Measurements from ENCODE around the gene NYAP2.

NYAP2 gene

DNA sequence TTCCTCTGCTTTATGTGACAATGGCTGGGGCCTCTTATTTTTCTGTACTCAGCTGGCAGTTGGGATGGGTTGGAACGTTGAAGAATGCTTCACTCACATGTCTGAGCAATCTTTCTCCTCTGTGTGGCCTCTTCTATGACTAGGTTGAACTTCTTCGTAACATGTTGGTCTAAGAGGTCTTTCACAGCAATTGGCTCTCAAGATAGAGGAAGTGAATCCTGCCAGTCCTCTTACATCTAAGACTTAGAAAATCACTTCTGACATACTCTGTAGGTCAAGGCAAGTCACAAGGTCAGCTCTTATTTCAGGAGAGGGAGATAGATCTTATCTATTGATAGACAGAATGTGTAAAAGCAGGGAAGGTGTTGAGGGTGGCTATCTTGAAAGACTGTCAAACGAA lies 174.1 kb downstream of the NYAP2 start:
- H3K4me3 ChIP-seq: no peak overlapping the region
- intact Hi-C loops (cut with DNase I; ENCODE audit: low total_unique reads): no loop called here
- no peaks in the 10 kb centered on the region for H3K9me3 ChIP-seq
- no peak for DNase-seq
- TF ChIP-seq, protein P1, sequence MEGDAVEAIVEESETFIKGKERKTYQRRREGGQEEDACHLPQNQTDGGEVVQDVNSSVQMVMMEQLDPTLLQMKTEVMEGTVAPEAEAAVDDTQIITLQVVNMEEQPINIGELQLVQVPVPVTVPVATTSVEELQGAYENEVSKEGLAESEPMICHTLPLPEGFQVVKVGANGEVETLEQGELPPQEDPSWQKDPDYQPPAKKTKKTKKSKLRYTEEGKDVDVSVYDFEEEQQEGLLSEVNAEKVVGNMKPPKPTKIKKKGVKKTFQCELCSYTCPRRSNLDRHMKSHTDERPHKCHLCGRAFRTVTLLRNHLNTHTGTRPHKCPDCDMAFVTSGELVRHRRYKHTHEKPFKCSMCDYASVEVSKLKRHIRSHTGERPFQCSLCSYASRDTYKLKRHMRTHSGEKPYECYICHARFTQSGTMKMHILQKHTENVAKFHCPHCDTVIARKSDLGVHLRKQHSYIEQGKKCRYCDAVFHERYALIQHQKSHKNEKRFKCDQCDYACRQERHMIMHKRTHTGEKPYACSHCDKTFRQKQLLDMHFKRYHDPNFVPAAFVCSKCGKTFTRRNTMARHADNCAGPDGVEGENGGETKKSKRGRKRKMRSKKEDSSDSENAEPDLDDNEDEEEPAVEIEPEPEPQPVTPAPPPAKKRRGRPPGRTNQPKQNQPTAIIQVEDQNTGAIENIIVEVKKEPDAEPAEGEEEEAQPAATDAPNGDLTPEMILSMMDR (IDR thresholded peaks at IDR 0.05): no peak
- no peaks in the 10 kb centered on the region for H3K36me3 ChIP-seq
- H3K4me1 ChIP-seq: no peaks in the 10 kb centered on the region
- H3K27me3 ChIP-seq: no peaks in the 10 kb centered on the region
- H3K27ac ChIP-seq: no peak overlapping the region

DNA sequence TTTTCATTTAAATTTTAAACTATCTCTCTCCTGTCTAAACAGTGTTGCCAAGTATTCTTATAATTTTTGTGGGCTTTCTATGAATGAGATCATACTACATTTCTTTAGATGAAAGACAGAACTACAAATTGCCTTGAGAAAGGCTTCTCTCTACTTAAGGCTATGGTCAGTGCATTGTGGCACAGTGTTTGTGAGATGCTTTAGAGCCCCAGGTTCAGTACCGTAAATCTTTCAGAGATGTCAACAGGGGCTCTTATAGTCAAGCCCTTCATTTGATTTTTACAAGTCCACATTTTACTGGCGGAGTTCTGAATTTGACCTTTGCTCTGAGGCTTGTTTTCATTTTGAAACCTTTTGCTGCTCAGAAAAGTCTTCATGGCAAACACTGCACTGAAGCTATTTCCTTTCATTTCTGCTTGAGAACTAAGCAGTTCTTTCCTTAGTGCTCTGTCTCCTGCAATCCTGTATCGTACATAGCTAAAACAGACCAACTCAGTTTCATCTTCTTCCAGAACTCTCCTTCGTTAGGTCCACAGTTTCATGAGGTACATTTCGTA lies 175.2 kb downstream of the NYAP2 start:
- TF ChIP-seq, protein P1 (IDR thresholded peaks at IDR 0.05): no peak
- H3K4me1 ChIP-seq: no peaks in the 10 kb centered on the region
- no peak overlapping the region for H3K27ac ChIP-seq
- DNase-seq: no peak
- H3K4me3 ChIP-seq: no peak overlapping the region
- intact Hi-C loops (cut with DNase I; ENCODE audit: low total_unique reads): no loop called here
- no peaks in the 10 kb centered on the region for H3K9me3 ChIP-seq
- H3K36me3 ChIP-seq: no peaks in the 10 kb centered on the region
- H3K27me3 ChIP-seq: no peaks in the 10 kb centered on the region

DNA sequence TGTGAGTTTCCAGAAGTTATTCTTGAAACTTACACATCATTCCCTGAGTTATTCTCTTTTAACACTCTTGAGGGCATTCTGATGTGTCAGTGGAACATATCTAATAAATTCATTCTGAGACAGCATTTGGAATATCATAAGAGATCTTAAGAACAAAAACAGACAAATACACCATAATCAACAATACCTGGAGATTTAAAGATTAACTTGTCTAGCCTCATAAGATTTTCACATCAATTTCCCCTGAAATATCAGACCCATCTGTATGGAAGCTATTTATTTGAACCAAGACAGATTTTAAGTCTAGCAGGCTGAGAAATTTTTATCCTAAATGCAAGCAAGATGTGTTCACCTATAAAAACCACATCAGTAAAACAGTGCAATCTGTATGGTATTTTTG lies 181.6 kb downstream of the NYAP2 start:
- H3K27ac ChIP-seq: no peak overlapping the region
- TF ChIP-seq, protein P1 (IDR thresholded peaks at IDR 0.05): no peak
- DNase-seq: no peak
- no peak overlapping the region for H3K4me3 ChIP-seq
- no peaks in the 10 kb centered on the region for H3K36me3 ChIP-seq
- H3K4me1 ChIP-seq: no peaks in the 10 kb centered on the region
- intact Hi-C loops (cut with DNase I; ENCODE audit: low total_unique reads): no loop called here
- no peaks in the 10 kb centered on the region for H3K27me3 ChIP-seq
- H3K9me3 ChIP-seq: no peaks in the 10 kb centered on the region

DNA sequence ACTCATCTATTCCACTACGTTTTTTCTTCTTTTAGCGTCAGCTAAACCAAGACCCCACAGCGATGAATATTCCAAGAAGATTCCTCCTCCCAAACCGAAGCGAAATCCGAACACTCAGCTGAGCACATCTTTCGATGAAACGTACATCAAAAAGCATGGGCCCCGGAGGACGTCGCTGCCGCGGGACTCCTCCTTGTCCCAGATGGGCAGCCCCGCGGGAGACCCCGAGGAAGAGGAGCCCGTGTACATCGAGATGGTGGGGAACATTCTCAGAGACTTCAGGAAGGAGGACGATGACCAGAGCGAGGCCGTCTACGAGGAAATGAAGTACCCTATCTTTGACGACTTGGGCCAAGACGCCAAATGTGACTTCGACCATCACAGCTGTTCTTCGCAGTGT lies 182.4 kb downstream of the NYAP2 start:
- no peaks in the 10 kb centered on the region for H3K4me1 ChIP-seq
- no peak overlapping the region for H3K27ac ChIP-seq
- DNase-seq: no peak
- intact Hi-C loops (cut with DNase I; ENCODE audit: low total_unique reads): no loop called here
- H3K36me3 ChIP-seq: no peaks in the 10 kb centered on the region
- TF ChIP-seq, protein P1 (IDR thresholded peaks at IDR 0.05): no peak
- H3K4me3 ChIP-seq: no peak overlapping the region
- no peaks in the 10 kb centered on the region for H3K27me3 ChIP-seq
- no peaks in the 10 kb centered on the region for H3K9me3 ChIP-seq

DNA sequence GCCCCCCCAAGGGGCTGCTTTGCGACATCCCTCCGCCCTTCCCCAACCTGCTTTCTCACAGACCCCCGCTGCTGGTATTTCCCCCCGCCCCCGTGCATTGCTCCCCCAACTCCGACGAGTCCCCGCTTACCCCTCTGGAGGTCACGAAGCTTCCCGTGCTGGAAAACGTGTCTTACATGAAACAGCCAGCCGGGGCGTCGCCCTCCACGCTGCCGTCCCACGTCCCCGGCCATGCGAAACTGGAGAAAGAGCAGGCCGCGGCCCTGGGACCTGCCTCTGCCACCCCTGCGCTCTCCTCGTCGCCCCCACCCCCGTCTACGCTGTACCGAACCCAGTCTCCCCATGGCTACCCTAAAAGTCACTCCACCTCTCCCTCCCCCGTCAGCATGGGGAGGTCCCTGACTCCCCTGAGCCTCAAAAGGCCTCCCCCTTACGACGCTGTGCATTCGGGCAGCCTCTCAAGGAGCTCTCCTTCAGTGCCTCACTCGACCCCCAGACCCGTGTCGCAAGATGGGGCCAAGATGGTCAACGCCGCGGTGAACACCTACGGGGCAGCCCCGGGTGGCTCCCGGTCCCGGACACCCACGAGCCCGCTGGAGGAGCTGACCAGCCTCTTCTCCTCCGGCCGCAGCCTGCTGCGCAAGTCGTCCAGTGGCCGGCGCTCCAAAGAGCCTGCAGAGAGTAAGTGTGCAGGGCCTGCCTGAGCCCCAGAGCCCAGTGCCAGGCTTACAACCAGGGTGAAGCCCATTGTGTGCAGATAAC lies 183.0 kb downstream of the NYAP2 start:
- intact Hi-C loops (cut with DNase I; ENCODE audit: low total_unique reads): no loop called here
- Histone ChIP-seq H3K4me3 (no peak overlapping the region), H3K36me3 (no peaks in the 10 kb centered on the region), H3K27ac (no peak overlapping the region), H3K9me3 (no peaks in the 10 kb centered on the region), H3K4me1 (no peaks in the 10 kb centered on the region), H3K27me3 (no peaks in the 10 kb centered on the region)
- no peak for DNase-seq
- TF ChIP-seq, protein P1 (IDR thresholded peaks at IDR 0.05): no peak
